ENCODE results near the gene BSG. TPM values are rescaled to one million over a fixed set of nuclear protein-coding genes. Genes with fewer than 3 reads are reported as not detected.

BSG gene
- total and polyA plus RNA-seq, 9 of the 15 experiments (the other 6 are each of a cell fraction or from before 2014, with no cell fraction given): 4.6 to 495 (median 187) TPM

DNA sequence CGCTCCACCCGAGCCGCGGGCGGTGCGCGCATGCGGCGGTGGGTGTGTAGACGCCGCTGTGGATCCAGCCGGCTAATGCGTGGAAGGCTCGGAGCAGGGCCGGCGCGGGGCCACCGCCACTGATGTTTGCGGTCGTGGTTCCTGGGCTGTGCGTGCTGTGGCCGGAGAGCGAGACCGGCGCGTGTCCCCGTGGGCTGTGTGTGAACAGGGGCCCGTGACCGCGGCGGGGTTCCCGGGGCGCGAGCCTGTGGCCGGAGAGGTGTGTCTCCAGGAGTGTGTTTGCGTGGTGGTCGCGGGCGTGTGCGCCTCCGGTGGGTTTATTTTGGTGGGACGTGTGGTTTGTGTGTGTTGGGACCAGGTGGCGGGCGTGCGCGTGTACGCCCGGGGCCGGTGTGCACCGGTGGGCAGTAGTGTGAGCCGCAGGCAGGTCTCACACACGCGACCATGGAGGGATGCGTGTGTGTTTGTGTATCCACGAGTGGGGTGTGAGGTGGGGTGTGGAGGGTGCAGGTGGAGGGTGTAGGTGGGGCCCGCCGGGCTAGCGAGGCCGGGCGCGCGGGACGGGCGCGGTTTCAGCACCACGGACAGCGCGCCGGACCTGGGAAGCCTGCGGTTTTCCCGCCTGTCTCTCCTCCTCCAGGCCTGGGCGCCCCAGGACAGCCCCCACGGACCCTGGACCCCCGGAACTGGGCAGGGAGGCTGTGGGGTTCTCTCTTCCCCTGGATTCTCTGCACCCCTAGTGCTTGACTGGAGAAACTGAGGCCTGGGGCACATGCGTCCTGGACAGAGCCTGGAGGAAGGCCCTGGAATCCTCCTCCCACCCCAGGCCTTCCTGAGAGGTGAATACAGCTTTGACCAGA lies 18.9 kb downstream of the BSG start (continued):
- TF ChIP-seq, protein P1, sequence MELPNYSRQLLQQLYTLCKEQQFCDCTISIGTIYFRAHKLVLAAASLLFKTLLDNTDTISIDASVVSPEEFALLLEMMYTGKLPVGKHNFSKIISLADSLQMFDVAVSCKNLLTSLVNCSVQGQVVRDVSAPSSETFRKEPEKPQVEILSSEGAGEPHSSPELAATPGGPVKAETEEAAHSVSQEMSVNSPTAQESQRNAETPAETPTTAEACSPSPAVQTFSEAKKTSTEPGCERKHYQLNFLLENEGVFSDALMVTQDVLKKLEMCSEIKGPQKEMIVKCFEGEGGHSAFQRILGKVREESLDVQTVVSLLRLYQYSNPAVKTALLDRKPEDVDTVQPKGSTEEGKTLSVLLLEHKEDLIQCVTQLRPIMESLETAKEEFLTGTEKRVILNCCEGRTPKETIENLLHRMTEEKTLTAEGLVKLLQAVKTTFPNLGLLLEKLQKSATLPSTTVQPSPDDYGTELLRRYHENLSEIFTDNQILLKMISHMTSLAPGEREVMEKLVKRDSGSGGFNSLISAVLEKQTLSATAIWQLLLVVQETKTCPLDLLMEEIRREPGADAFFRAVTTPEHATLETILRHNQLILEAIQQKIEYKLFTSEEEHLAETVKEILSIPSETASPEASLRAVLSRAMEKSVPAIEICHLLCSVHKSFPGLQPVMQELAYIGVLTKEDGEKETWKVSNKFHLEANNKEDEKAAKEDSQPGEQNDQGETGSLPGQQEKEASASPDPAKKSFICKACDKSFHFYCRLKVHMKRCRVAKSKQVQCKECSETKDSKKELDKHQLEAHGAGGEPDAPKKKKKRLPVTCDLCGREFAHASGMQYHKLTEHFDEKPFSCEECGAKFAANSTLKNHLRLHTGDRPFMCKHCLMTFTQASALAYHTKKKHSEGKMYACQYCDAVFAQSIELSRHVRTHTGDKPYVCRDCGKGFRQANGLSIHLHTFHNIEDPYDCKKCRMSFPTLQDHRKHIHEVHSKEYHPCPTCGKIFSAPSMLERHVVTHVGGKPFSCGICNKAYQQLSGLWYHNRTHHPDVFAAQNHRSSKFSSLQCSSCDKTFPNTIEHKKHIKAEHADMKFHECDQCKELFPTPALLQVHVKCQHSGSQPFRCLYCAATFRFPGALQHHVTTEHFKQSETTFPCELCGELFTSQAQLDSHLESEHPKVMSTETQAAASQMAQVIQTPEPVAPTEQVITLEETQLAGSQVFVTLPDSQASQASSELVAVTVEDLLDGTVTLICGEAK (IDR thresholded peaks at IDR 0.05): no peak
- TF ChIP-seq, protein P1 (CRISPR knock-in tag; IDR thresholded peaks at IDR 0.05): no peak
- TF ChIP-seq CHD4 (IDR thresholded peaks at IDR 0.05; ENCODE audit: insufficient read depth, insufficient replicate concordance, low read depth, low read length, poor library complexity, severe bottlenecking) (no peak), FOXP1 (CRISPR knock-in tag; IDR thresholded peaks at IDR 0.05) (0 out of 2 replicates have a peak, but pooled peaks have one; percentile 43), NR2C2 (CRISPR knock-in tag; IDR thresholded peaks at IDR 0.05) (peak; percentile 67; the same call in 1 of the 2 replicates), NR2C2 (tag; IDR thresholded peaks at IDR 0.05) (no peak), TAF15 (IDR thresholded peaks at IDR 0.05; ENCODE audit: low read depth, low read length) (no peak), NR1H2 (CRISPR knock-in tag; IDR thresholded peaks at IDR 0.05) (no peak), MEIS2 (IDR thresholded peaks at IDR 0.05; ENCODE audit: partially characterized antibody) (no peak), SNRNP70 (optimal IDR thresholded peaks at IDR 0.05; ENCODE audit: low read depth, low read length) (no peak), NCOA4 (IDR thresholded peaks at IDR 0.05; ENCODE audit: partially characterized antibody) (no peak), RBM34 (IDR thresholded peaks at IDR 0.05; ENCODE audit: borderline replicate concordance, insufficient read depth, low read length) (no peak), PCBP1 (IDR thresholded peaks at IDR 0.05; ENCODE audit: low read depth, low read length, poor library complexity, severe bottlenecking) (peak; percentile 16)
- TF ChIP-seq, protein P2, sequence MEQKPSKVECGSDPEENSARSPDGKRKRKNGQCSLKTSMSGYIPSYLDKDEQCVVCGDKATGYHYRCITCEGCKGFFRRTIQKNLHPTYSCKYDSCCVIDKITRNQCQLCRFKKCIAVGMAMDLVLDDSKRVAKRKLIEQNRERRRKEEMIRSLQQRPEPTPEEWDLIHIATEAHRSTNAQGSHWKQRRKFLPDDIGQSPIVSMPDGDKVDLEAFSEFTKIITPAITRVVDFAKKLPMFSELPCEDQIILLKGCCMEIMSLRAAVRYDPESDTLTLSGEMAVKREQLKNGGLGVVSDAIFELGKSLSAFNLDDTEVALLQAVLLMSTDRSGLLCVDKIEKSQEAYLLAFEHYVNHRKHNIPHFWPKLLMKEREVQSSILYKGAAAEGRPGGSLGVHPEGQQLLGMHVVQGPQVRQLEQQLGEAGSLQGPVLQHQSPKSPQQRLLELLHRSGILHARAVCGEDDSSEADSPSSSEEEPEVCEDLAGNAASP (IDR thresholded peaks at IDR 0.05): no peak
- TF ChIP-seq, protein P3, sequence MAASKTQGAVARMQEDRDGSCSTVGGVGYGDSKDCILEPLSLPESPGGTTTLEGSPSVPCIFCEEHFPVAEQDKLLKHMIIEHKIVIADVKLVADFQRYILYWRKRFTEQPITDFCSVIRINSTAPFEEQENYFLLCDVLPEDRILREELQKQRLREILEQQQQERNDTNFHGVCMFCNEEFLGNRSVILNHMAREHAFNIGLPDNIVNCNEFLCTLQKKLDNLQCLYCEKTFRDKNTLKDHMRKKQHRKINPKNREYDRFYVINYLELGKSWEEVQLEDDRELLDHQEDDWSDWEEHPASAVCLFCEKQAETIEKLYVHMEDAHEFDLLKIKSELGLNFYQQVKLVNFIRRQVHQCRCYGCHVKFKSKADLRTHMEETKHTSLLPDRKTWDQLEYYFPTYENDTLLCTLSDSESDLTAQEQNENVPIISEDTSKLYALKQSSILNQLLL (CRISPR knock-in tag; IDR thresholded peaks at IDR 0.05; ENCODE audit: borderline replicate concordance): no peak
